BE2C (cell line): ENCODE data around the gene ABHD17C.

Experiments used
- DNase-seq: peaks from one replicate; pipeline ENCODE4 v3.0.0-alpha.2; 2020
- H3K27me3 ChIP-seq: fragments of 250-450 bp; sonication (Bioruptor Pico); 2 replicates; pipeline ENCODE4 v1.5.1; 2020; ENCODE audit warnings: mild to moderate bottlenecking
- H3K36me3 ChIP-seq: fragments of 250-450 bp; sonication (Bioruptor Pico); 2 replicates; pipeline ENCODE4 v1.5.1; 2020; ENCODE audit warnings: mild to moderate bottlenecking
- H3K4me1 ChIP-seq: fragments of 250-450 bp; sonication (Bioruptor Pico); 2 replicates; pipeline ENCODE4 v1.5.1; 2020
- H3K4me3 ChIP-seq: 2 replicates; pipeline ENCODE4 v1.5.1; 2011; ENCODE audit warnings: low read depth, low read length
- H3K9me3 ChIP-seq: fragments of 250-450 bp; sonication (Bioruptor Pico); 2 replicates; pipeline ENCODE4 v1.5.1; 2020
- TF ChIP-seq, protein P1 (sequence below): IDR thresholded peaks from 2 replicates; pipeline ENCODE4 v1.5.1; 2012; ENCODE audit warnings: mild to moderate bottlenecking, low read depth, low read length

The ABHD17C gene

DNA sequence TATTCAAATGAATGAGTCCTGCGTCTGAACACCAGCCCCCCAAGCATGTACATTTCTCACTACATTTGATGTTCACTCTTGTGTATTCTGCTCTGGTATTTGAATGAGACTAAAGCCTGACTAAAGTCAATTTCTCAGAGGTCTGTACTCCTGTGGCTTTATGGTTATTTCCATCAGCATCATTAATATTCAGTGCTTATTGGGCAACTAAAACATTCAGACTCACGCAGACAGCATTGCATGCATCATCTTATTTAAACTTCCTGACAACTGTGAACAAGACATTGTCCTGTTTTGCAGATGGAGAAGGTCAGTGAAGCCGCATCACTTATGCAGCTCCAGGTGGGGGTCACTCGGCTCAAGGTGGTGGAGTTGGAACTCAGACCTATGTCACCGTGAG lies 95.1 kb downstream of the ABHD17C start:
- H3K36me3 ChIP-seq, result no peaks in the 10 kb centered on the region
- no peaks in the 10 kb centered on the region for H3K27me3 ChIP-seq
- no peaks in the 10 kb centered on the region for H3K4me1 ChIP-seq
- no peaks in the 10 kb centered on the region for H3K9me3 ChIP-seq
- no peak overlapping the region for H3K4me3 ChIP-seq
- no peak for DNase-seq
- TF ChIP-seq, protein P1, sequence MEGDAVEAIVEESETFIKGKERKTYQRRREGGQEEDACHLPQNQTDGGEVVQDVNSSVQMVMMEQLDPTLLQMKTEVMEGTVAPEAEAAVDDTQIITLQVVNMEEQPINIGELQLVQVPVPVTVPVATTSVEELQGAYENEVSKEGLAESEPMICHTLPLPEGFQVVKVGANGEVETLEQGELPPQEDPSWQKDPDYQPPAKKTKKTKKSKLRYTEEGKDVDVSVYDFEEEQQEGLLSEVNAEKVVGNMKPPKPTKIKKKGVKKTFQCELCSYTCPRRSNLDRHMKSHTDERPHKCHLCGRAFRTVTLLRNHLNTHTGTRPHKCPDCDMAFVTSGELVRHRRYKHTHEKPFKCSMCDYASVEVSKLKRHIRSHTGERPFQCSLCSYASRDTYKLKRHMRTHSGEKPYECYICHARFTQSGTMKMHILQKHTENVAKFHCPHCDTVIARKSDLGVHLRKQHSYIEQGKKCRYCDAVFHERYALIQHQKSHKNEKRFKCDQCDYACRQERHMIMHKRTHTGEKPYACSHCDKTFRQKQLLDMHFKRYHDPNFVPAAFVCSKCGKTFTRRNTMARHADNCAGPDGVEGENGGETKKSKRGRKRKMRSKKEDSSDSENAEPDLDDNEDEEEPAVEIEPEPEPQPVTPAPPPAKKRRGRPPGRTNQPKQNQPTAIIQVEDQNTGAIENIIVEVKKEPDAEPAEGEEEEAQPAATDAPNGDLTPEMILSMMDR, result no peak

DNA sequence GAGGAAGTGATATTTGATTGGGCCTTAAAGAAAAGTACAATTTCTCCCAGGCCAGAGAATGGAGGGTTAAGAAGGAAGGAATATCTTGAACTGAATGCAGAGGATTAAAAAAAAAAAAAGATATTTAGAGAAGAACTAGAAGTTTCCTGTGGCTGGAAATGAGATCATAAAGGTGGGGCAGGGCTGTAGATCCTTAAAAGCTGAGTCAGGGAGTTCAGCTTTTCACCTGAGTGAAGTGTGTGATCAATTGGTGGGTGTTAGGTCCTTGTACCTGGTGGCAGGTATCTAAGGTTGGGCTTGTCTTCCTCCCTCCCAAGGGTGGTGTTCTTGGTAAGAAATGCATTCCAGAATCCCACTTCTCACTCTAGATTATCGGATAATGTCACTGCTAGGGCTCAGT lies 95.9 kb downstream of the ABHD17C start:
- no peaks in the 10 kb centered on the region for H3K4me1 ChIP-seq
- no peaks in the 10 kb centered on the region for H3K9me3 ChIP-seq
- H3K36me3 ChIP-seq, result no peaks in the 10 kb centered on the region
- TF ChIP-seq, protein P1, result no peak
- H3K4me3 ChIP-seq, result no peak overlapping the region
- no peaks in the 10 kb centered on the region for H3K27me3 ChIP-seq
- DNase-seq, result no peak

DNA sequence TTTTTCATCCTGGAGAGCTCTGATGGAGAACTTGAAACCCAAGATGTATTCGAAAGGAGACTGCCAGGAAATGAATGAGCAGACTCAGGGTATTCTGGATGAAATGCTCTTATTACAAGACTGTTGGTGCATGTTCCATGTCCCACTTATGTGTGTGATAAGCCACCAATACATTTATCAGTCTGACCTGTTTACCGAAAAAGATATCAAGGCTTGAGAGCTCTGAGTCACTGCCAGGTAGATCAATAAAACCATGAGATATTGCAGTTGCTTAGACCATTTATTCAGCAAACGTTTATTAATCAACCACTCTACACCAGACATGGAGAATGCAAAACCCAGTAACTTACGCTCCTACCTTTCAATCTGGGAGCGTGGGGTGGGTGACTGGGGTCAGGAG lies 101.3 kb downstream of the ABHD17C start:
- no peaks in the 10 kb centered on the region for H3K36me3 ChIP-seq
- H3K4me3 ChIP-seq, result no peak overlapping the region
- no peak for DNase-seq
- no peaks in the 10 kb centered on the region for H3K27me3 ChIP-seq
- TF ChIP-seq, protein P1, result no peak
- no peaks in the 10 kb centered on the region for H3K9me3 ChIP-seq
- no peaks in the 10 kb centered on the region for H3K4me1 ChIP-seq

DNA sequence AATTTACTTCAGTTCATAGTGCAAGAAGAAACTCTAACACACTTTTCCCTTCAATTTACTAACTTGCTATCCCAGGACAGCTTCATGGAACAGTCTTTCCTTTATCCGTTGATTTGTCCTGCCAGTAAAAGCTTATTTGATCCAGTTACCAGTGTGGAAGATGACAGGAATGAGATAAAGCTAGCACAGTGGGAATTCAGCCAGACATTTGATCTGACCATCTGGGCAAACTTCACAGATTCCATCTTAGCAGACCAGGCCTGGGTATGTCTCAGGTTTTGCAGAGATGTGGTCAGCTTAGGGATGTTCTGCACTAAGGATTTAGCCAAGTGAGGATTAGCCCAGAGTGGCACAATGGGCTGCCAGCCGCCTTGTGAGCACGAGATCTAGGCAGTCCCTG lies 103.8 kb downstream of the ABHD17C start:
- Histone ChIP-seq H3K4me3 (no peak overlapping the region), H3K4me1 (no peaks in the 10 kb centered on the region), H3K36me3 (no peaks in the 10 kb centered on the region), H3K27me3 (no peaks in the 10 kb centered on the region), H3K9me3 (no peaks in the 10 kb centered on the region)
- no peak for DNase-seq
- TF ChIP-seq, protein P1, result no peak

DNA sequence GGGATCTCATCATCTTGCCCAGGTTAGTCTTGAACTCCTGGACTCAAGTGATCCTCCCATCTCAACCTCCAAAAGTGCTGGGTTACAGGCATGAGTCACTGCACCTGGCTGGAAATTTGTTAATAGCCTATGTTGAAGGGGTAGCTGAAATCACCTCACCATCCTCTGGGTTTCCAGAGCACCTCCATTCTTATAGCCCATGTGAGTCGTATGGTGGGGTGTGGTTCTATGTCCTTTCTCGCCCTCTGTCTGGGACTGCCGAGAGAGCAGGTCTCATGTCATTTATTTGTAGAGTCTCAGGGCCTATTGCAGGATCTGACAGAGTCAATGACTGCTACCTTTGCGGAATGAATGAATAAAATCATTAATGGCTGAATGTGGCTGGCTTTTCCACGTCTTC lies 105.0 kb downstream of the ABHD17C start:
- H3K27me3 ChIP-seq, result no peaks in the 10 kb centered on the region
- TF ChIP-seq, protein P1, result no peak
- DNase-seq, result no peak
- H3K9me3 ChIP-seq, result no peaks in the 10 kb centered on the region
- no peaks in the 10 kb centered on the region for H3K36me3 ChIP-seq
- no peaks in the 10 kb centered on the region for H3K4me1 ChIP-seq
- no peak overlapping the region for H3K4me3 ChIP-seq

DNA sequence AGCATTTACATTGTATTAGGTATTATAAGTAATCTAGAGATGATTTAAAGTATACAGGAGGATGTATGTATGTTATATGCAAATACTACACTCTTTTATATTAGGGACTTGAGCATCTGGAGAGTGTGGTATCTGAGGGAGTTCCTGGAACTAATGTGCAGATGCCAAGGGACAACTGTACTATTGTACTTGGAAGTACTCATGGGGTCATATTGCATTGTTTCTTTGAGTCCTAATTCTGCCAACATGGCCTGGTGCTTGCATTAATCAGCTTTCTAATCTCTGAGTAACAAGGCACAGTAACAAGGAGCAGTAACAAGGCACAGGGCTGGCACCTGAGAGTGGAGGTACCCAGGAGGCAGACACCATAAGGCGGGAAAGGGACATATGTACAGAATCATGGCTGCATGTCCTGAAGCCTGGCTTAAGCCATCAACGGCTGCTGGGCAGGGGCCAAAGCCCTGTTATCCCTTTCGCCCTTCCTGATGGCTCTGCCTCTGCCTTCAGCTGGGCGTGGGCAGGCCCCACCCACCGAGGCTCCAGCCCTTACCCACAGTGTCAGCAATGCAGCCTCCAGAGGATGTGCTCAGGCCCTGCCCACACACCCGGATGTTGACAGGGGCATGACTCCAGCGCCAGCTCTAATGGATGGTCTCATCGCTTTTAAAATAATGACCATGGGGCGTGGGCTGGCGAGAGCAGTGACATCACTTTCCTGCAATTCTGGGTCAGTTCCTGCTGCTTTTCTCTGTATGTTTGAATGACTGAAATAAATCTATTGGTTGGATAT lies 107.0 kb downstream of the ABHD17C start:
- TF ChIP-seq, protein P1, result no peak
- no peak overlapping the region for H3K4me3 ChIP-seq
- no peak for DNase-seq
- H3K36me3 ChIP-seq, result no peaks in the 10 kb centered on the region
- peaks cover 4% of the 10 kb centered on the region for H3K27me3 ChIP-seq
- H3K4me1 ChIP-seq, result no peaks in the 10 kb centered on the region
- H3K9me3 ChIP-seq, result no peaks in the 10 kb centered on the region
